ENCODE measurements around the gene IDH3A. TPM values are rescaled to one million over a fixed set of nuclear protein-coding genes. Genes with fewer than 3 reads are reported as not detected.

IDH3A gene
- polyA plus RNA-seq, 1 experiment = 49.3 TPM

DNA sequence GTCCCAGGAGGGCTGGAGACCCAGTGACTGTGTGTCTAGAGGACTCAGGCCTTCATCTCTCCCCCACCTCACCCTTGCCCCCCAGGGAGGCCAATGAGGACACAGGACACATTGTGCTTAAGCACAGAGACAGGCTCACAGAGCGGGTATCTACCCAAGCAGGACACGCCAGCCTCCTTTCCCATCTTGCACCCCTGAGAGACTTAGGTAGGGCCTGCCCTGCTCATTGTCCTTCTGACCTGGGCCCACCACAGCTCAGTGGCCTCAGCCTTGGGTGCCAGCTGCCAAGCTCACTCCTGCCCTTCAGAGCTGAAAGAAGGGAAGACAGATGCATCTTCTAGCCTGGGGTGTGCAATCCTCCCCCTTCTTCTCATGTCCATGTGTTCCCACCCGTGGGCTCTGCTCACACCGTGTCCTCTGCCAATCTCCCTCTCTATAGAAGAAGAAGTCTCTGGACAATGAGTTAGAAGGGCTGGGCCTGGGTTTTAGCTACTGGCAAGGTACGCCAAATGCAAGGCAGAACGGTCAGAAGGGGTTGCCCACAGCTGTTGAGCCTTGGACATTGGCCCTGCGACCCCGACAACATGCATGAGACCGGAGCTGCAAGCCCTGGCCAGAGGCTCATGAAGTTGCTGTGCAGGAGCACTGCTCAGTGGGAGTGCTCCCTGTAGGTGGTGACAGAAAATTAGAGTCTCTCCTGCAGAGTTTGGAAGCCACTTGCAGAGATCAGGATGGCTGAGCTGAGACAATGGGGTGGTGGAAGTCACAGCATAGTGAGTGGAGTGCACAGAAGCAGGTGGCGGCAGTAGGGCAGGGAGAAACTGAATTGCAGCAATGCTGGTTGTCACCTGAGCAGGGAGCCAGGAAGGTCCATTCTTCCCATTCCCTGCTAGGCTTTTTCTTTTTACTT, 52.4 kb downstream of the IDH3A start:
- DNase-seq (ENCODE audit: low read depth) = no peak
- no peaks in the 10 kb centered on the region for H3K36me3 ChIP-seq (ENCODE audit: control insufficient read depth, insufficient read depth, low read length)
- ChIA-PET CTCF (interaction anchor here (1.2 kb wide), 1 partner anchor 39 kb away, joined by 8 read pairs; no protein-coding TSS in a partner anchor), POLR2A (no interaction called here)
- H3K27me3 ChIP-seq (ENCODE audit: control insufficient read depth, insufficient read depth, low read length) = peaks cover 8% of the 10 kb centered on the region
- TF ChIP-seq, protein P1, sequence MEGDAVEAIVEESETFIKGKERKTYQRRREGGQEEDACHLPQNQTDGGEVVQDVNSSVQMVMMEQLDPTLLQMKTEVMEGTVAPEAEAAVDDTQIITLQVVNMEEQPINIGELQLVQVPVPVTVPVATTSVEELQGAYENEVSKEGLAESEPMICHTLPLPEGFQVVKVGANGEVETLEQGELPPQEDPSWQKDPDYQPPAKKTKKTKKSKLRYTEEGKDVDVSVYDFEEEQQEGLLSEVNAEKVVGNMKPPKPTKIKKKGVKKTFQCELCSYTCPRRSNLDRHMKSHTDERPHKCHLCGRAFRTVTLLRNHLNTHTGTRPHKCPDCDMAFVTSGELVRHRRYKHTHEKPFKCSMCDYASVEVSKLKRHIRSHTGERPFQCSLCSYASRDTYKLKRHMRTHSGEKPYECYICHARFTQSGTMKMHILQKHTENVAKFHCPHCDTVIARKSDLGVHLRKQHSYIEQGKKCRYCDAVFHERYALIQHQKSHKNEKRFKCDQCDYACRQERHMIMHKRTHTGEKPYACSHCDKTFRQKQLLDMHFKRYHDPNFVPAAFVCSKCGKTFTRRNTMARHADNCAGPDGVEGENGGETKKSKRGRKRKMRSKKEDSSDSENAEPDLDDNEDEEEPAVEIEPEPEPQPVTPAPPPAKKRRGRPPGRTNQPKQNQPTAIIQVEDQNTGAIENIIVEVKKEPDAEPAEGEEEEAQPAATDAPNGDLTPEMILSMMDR (IDR thresholded peaks at IDR 0.05; ENCODE audit: insufficient read depth, low read depth, low read length) = no peak
- no peak overlapping the region for H3K4me3 ChIP-seq (ENCODE audit: low read depth, low read length)

DNA sequence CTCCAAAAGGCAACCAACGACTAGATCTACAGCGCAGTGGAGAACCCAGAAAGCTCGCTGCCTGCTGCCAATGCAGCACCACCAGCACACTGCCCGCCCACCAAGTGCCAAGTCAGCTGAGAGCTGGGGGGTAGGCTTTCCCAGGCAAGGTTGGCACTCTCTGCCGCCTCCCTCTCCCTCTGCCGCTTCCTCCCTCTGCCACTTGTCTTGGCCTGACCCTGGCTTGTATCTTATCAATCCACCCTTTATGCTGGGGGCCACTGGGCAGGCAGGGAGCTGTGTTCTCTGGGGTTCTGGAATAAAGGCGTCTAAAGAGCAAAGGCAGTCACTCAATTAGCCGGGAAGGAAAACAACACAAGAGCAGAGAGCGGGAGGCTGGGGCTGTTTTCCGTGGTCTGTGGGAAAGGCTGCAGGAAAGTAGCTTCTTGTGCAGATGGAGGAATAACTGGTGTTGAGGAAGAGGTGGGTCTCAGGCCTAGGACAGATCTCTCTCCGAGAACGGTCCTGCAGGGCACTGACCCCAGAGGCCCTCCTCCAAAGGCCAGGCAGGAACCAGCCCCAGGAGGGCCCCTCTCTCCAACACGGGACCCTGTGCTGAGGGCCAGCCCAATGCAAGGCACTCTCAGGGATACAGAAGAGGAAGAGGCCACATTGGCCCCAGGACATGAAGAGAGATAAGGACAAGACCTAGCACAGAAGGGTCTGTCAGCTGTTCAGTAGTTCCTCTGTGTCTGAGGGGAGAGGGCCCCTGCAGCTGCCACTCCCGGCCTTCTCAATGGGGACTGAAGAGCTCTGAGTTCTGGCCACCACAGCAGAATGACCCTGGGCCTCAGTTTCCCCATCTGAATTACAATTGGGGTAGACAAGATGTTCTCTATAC, 54.4 kb downstream of the IDH3A start:
- ChIA-PET CTCF (interaction anchor here (0.6 to 3.9 kb wide), 3 partner anchors 8 to 25 kb away, joined by 4 to 31 read pairs (median 4); no protein-coding TSS in a partner anchor), POLR2A (no interaction called here)
- Histone ChIP-seq H3K27me3 (ENCODE audit: control insufficient read depth, insufficient read depth, low read length) (peaks cover 8% of the 10 kb centered on the region), H3K4me3 (ENCODE audit: low read depth, low read length) (no peak overlapping the region), H3K36me3 (ENCODE audit: control insufficient read depth, insufficient read depth, low read length) (no peaks in the 10 kb centered on the region)
- TF ChIP-seq, protein P1 (IDR thresholded peaks at IDR 0.05; ENCODE audit: insufficient read depth, low read depth, low read length) = no peak
- DNase-seq (ENCODE audit: low read depth) = no peak

DNA sequence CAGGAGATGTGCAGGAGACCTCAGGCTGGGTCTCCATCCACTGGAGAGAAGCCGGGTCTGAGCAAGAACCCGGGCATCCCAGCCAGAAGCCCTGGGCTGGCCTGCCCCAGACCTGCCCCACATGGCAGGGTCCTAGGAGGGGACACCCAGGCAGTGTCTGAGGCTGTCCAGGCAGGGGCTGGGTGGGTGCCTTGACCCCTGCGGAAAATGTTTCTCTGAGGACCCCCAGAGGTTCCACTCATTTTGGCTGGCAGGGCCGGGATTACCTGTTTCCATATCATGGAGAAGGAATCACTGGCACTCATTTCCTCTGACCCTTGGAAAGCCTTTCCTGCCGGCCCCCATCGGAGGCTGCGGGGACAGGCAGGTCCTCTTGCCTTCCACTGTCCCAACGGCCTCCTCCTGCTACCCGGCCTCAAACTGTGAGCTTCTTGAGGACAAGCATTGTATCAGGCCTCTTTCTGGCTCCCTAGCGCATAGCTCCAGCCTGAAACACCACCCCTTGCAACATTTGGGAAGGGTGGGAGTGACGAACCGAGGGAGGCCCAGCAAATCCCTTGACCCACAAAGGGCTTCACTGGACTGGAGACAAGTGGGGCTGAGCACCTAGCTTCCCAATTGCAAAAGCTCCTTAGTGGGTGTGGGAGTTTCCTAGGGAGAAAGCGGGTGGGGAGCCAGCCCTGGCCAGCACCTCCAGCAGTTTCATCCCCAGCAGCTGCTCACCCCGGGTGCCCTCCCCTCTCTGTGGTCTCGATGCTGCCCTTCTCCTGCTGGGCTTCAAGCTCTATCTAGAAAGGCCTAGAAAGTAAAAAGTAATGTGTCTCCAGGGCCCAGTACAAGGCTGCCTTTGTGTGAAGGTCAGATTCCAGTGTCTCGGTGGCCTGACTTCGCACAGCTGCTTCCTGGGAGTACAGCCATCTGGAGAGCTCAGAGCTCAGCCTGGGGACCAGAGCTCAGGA, 55.5 kb downstream of the IDH3A start:
- no peaks in the 10 kb centered on the region for H3K36me3 ChIP-seq (ENCODE audit: control insufficient read depth, insufficient read depth, low read length)
- no peak overlapping the region for H3K4me3 ChIP-seq (ENCODE audit: low read depth, low read length)
- TF ChIP-seq, protein P1 (IDR thresholded peaks at IDR 0.05; ENCODE audit: insufficient read depth, low read depth, low read length) = no peak
- CTCF ChIA-PET = interaction anchor here (0.6 to 3.9 kb wide), 9 partner anchors 9 to 96 kb away, joined by 3 to 31 read pairs (median 3); no protein-coding TSS in a partner anchor
- peaks cover 8% of the 10 kb centered on the region for H3K27me3 ChIP-seq (ENCODE audit: control insufficient read depth, insufficient read depth, low read length)
- POLR2A ChIA-PET = no interaction called here
- no peak for DNase-seq (ENCODE audit: low read depth)

DNA sequence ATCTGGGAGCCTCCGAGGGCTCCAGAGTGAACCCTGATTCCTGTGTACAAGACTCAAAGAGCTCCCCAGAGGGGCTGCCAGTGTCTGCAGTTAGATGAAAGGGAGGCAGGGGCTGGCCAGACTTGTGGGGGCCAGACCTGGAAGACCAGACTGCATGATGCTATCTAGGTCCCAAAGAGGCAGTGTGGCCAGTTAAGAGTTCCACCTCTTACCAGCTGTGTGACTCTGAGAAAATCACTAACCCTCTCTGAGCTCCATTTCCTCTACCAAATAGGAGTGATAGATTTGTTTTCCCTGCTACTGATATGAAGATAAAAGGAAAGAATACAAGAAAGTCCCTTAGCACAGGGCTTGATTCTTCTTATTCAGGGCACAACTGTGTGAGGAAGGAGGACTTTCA, 56.2 kb downstream of the IDH3A start:
- ChIA-PET POLR2A (no interaction called here), CTCF (interaction anchor here (0.8 to 3.9 kb wide), 7 partner anchors 9 to 96 kb away, joined by 3 to 31 read pairs (median 3); no protein-coding TSS in a partner anchor)
- no peaks in the 10 kb centered on the region for H3K36me3 ChIP-seq (ENCODE audit: control insufficient read depth, insufficient read depth, low read length)
- TF ChIP-seq, protein P1 (IDR thresholded peaks at IDR 0.05; ENCODE audit: insufficient read depth, low read depth, low read length) = no peak
- no peak overlapping the region for H3K4me3 ChIP-seq (ENCODE audit: low read depth, low read length)
- DNase-seq (ENCODE audit: low read depth) = no peak
- peaks cover 8% of the 10 kb centered on the region for H3K27me3 ChIP-seq (ENCODE audit: control insufficient read depth, insufficient read depth, low read length)

Measured in BJ (cell line).